ENCODE measurements around the gene TXN.

The TXN gene

GRCh38 chr9:110256380-110257096 lies at the start of gene TXN:
Gene TXN, minus strand, starts transcription at chr9:110256507. Its CDS starts 72 bp downstream, at chr9:110256435.
- peak; percentile 78 for DNase-seq (ENCODE audit: low spot score)

GRCh38 chr9:110303133-110303532 lies 46.8 kb upstream of the TXN start:
- DNase-seq (ENCODE audit: low spot score), result no peak

DNA sequence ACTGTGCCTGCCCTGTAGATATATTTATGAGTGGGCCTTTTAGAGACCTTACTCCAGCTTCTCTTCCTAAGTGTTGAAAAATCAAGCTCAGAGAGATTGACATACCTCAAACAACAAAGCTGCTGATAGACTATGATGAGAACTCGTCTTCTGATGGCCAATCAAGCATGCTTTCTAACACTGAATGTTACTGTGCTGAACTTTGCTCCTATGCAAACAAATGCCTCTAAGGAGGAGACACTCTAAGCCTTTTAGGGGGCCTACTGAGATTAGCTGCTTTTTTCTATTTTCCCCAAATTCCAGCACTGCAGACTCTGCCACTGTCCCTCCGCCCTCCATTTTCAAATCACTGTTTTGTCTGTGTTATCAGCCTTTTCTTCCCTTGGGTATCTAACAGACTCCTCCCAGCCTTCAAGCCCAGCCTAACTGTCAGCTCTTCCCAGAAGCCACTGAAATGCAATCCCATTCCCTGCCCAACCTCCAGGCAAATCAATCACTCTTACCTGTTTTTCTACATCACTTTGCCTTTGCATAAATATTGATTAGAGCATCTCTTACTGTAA lies 41.8 kb upstream of the TXN start:
- DNase-seq (ENCODE audit: low spot score), result no peak

DNA sequence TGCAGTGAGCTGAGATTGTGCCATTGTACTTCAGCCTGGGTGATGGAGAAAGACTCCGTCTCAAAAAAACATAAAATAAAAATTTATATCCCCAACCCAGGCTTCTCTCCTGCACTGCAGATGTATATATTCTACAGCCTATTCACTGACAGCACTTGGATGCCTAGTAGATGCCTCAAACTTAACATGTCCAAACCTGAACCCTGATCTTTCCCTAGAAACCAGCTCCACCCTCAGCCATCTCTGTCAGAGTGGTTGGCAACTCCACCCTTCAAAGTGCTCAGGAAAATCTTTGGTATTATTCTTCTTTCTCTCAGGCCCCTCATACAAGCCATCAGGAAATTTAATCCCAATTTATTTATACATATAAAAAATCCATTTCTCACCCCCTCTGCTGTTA lies 36.9 kb upstream of the TXN start:
- DNase-seq (ENCODE audit: low spot score), result no peak

DNA sequence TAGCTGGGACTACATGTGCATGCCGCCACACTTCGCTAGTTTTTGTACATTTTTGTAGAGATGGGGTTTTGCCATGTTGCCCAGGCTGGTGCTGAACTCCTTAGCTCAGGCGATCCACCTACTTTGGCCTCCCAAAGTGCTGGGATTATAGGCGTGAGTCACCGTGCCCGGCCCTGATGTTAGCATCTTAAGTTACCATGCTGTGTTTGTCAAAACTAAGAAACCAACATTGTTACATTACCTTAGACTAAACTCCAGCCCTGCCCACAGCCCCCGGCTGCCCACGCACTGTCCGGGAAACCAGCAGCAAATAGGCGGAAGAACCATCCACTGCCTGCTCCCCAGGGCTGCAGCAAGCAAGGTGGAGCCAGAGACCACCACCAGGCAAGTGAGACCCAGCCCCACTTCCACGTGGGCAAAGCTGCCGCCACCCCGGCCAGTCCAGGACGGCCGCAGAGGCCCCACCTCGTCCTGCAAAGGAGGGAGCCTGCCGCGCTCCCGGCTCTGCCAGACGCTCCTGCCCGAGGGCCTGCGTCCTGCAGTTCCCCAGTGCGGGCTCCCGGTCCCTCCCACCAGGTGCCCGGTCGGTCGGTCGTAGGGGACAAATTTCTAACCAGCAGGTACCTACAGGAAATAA lies 35.7 kb upstream of the TXN start:
- DNase-seq (ENCODE audit: low spot score), result no peak

DNA sequence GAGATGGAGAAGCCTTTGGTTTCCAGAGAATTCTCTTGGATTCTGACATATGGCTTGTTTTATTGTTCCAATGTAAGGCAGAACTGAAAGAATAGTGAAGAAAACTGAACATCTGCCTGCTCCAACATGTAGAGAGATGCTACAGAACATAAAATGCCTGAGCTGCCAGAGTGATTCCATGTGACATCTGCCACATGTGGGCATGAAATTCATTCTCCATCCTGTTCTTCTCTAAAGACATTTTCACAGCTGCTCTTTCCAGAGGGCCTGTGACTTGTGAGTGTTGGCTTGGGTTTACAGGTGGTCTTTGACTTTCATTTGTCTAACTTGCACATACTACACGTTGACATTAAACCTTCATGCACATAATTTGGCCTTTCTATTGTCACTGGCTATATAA lies 33.7 kb upstream of the TXN start:
- DNase-seq (ENCODE audit: low spot score), result no peak

GRCh38 chr9:110288503-110288902 lies 32.2 kb upstream of the TXN start:
- no peak for DNase-seq (ENCODE audit: low spot score)

DNA sequence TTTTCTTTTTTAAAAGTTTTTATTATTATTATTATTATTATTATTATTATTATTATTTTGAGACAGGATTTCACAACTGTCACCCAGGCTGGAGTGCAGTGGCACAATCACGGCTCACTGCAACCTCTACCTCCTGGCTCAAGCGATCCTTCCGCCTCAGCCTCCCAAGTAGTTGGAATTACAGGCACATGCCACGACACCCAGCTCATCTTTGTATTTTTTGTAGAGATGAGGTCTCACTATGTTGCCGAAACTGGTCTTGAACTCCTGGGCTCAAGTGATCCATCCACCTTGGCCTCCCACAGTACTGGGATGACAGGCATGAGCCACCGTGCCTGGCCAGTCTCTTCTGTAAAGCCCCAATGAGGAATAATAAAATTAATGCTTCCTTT lies 31.0 kb upstream of the TXN start:
- no peak for DNase-seq (ENCODE audit: low spot score)

- DNase-seq (ENCODE audit: low spot score), result no peak
These were observed 28.0 kb upstream of the TXN start for GRCh38 chr9:110284211-110284844.

- DNase-seq (ENCODE audit: low spot score), result no peak
These were observed 27.4 kb upstream of the TXN start for GRCh38 chr9:110283751-110284150.

DNA sequence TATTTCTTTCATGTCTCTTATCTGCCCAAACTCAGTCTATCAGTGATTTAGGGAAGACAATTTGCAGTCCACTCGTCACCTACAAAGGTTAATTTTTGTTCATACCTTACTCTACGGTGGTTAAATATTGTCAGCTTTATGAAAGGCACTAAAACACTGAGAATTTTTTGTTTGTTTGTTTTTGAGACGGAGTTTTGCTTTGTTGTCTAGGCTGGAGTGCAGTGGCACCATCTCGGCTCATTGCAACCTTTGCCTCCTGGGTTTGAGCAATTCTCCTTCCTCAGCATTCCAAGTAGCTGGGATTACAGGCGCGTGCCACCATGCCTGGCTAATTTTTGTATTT lies 26.4 kb upstream of the TXN start:
- DNase-seq (ENCODE audit: low spot score), result no peak

DNA sequence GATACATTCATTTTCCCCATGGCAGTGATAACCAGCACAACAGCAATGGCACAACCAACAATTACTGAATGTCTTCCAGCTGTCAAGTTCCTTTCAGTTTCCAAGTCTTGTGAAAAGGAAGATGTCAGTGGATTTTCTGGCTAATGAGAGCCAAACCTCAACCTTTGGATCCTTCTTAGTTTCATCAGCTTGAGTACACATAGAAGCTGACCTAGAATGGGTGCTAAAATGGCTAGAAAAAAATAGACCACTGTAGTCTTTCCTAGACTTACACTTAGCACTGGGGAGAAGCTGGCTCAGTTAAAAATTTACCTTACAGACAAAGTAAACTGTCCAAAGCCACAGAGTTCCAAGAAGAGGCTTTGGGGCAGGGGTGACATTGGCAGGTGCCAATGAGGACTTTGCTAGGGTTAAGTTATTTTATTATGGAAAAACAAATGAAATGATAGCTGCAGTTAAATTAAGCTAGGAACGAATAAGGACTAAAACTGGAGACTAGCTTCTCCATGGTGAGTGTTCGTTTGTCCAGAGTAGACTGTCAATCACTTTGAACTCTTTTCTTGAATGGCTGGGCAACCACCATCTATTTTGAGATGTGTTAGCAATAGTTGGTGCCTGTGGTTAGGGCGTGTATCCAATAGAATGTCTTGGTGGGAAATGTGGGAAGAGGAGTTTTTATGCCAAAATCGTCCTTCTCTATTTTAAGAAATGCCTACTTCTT lies 25.9 kb upstream of the TXN start:
- DNase-seq (ENCODE audit: low spot score), result no peak

DNA sequence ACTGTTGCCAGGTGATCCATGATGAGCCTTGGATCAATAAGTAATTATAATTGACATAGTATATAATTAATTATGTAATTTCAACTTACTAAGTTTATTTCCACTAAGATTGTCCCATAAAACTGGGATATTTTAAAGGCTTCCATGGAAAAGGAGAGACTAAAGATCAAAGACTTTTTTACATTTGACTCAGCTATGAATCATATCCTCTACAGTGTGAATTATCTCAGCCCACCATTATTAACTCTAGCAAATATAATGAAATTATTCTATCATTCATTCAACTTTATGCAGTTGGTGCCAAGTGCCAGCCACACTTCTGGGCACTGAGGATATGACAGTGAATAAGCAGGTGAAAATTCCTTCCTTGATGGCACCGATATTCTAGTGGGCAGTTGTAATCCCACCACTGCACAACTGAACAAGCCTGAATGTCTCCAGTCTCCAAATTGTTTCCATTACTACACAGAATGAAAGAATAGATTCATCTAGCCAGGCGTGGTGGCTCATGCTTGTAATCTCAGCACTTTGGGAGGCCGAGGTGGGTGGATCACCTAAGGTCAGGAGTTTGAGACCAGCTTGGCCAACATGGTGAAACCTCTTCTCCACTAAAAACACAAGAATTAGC lies 21.9 kb upstream of the TXN start:
- no peak for DNase-seq (ENCODE audit: low spot score)

GRCh38 chr9:110276781-110277180 lies 20.5 kb upstream of the TXN start:
- no peak for DNase-seq (ENCODE audit: low spot score)

GRCh38 chr9:110270211-110270995 lies 14.1 kb upstream of the TXN start:
- DNase-seq (ENCODE audit: low spot score), result no peak

DNA sequence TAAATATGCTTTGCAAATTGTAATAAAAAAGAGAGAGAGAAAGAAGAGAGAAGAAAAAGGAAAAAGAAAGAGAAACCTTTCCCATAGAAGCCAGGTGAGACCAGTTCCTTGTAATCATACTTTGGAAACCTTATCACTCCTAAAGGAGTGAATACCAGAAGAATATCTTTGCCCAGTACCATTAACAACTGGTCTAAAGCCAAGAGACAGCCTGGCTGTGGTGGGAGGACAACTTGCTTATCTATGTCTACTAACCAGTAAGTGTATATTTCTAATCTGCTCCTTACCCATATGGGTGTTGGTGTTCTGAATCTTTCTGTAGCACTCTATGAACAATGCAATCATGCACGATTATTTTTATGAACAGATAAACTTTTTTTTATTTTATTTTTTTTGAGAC lies 10.5 kb upstream of the TXN start:
- no peak for DNase-seq (ENCODE audit: low spot score)

DNA sequence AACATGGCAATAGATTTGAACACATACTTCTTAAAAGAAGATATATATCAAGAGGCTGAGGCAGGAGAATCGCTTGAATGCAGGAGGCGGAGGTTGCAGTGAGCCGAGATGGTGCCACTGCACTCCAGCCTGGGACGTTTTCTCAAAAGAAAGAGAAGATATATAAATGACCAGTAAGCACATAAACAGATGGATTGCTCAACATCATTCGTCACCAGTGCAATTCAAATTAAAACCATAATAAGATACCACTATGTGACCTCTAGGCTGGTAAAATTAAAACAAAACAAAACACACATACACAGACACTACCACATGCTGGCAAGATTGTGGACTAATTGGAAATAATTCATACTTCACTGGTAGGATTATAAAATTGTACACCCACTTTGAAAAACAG lies 5.3 kb upstream of the TXN start:
- no peak for DNase-seq (ENCODE audit: low spot score)

GRCh38 chr9:110260911-110261310 lies 4.6 kb upstream of the TXN start:
- no peak for DNase-seq (ENCODE audit: low spot score)

DNA sequence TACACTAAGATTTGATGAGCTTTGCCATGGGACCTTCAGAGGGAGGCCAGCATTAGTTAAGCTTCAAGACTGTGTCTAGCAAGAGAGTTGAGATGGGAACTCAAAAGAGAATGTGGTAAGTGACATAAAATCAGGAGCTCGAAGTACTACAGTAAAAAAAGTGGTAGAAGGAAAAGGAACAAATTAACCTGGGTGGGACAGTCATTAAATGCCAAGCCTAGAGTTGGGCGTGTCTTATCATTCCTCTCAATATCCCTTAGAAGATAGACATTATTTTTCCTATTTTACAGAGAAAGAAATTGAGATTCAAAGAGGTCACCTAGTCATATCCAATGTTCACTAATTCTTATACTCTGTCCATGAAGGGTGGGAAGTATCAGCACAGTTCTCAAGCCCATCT lies 3.3 kb upstream of the TXN start:
- no peak for DNase-seq (ENCODE audit: low spot score)

GRCh38 chr9:110258690-110259091 lies 2.4 kb upstream of the TXN start:
- no peak for DNase-seq (ENCODE audit: low spot score)

- DNase-seq (ENCODE audit: low spot score), result no peak
These were observed 1.6 kb upstream of the TXN start for GRCh38 chr9:110257956-110258355.
